HG03558 (cell line): ENCODE measurements around the gene GLP1R.
"Not testable (repeated sequence)": the region's sequence is repeated elsewhere in the genome, so short reads cannot be mapped to it uniquely, and the experiment has no call there.

ENCODE experiments used
- ATAC-seq: cut with Tn5 transposase; IDR thresholded peaks from one replicate; pipeline ENCODE4 v1.9.1; 2021; ENCODE audit warnings: moderate number of reproducible peaks; ENCODE audit not compliant: unreplicated experiment; ENCODE audit errors: extremely low read depth

The GLP1R gene

GRCh38 chr6:39113788-39114187 is 65.2 kb downstream of the GLP1R start:
- ATAC-seq = no peak

- ATAC-seq = no peak
Measured at GRCh38 chr6:39114388-39114703, 65.8 kb downstream of the GLP1R start.

- peak; percentile 72 for ATAC-seq
Measured at GRCh38 chr6:39114704-39115599, 66.4 kb downstream of the GLP1R start, which contains the start of gene SAYSD1. TSS of gene SAYSD1 (minus strand) at chr6:39115186. CDS start at chr6:39115089, 97 bp downstream.

GRCh38 chr6:39118921-39119320 is 70.3 kb downstream of the GLP1R start:
- ATAC-seq = no peak

- no peak for ATAC-seq
Measured at GRCh38 chr6:39124114-39124513, 75.5 kb downstream of the GLP1R start.

GRCh38 chr6:39128106-39128505 is 79.5 kb downstream of the GLP1R start:
- ATAC-seq = no peak

GRCh38 chr6:39128832-39129231 is 80.3 kb downstream of the GLP1R start:
- no peak for ATAC-seq

GRCh38 chr6:39130691-39131090 is 82.1 kb downstream of the GLP1R start:
- ATAC-seq = no peak

- not testable (repeated sequence) for ATAC-seq
Measured at GRCh38 chr6:39134761-39135160, 86.2 kb downstream of the GLP1R start.

- ATAC-seq = not testable (repeated sequence)
Measured at GRCh38 chr6:39136207-39136606, 87.6 kb downstream of the GLP1R start.

- ATAC-seq = no peak
Measured at GRCh38 chr6:39137245-39137644, 88.7 kb downstream of the GLP1R start.
